ENCODE measurements around the gene RPTOR. TPM values are rescaled to one million over a fixed set of nuclear protein-coding genes. Genes with fewer than 3 reads are reported as not detected.

Gene RPTOR
- polyA plus RNA-seq, 1 donor from 2014 or later, result 8.0 TPM

DNA sequence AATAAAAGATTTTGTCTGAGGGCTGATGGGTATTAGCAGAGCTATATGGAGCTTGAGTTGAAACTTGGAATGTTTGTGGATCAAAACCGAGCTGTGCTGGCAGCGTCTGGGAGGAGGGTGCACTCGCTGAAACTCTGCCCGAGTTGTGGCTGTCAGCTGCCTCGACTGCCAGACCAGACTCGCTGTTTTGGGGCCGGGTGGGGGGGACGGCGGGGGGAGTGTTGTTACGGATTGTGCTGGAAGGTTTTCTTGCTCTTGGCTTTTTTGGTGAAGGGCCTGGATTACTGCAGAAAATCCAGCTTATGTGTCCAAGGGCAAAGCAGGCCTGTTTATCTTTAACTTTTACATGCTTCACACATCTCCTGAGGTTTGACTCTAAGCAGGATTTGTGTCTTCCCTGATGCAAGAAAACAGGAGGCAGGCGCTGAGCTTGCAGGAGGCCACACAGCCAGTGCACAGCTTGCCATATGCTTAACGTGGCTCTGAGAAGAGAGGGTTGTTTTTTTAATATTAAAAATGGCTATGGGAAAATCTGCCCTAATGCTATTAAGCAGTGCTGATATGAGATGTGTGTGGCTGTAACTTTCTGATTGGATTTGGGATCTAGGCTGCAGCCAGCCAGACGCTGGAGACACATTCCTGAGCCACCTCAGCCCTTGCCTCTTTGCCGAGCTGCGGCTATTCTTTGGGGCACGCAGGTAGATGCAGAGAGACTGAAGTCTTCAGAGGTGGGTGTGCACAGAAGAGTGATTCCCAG, 20.5 kb upstream of the RPTOR start:
- no peaks in the 10 kb centered on the region for H3K27me3 ChIP-seq (ENCODE audit: insufficient read depth, low read depth, low read length)
- H3K4me2 ChIP-seq (ENCODE audit: low read length), result no peak overlapping the region
- H2AFZ ChIP-seq (ENCODE audit: low read depth, low read length), result no peak overlapping the region
- H3K9me2 ChIP-seq (ENCODE audit: insufficient read depth, low read length), result no peaks in the 10 kb centered on the region
- no peaks in the 10 kb centered on the region for H3K79me2 ChIP-seq (replicated peaks; ENCODE audit: insufficient read depth, low read length)
- no peaks in the 10 kb centered on the region for H3K9me3 ChIP-seq (ENCODE audit: low read length)
- no peaks in the 10 kb centered on the region for H4K20me1 ChIP-seq (ENCODE audit: insufficient read depth)
- H3K36me3 ChIP-seq (ENCODE audit: insufficient read depth, low read length), result no peaks in the 10 kb centered on the region
- TF ChIP-seq RAD21 (conservative IDR thresholded peaks at IDR 0.05) (no peak), EP300 (conservative IDR thresholded peaks at IDR 0.05; ENCODE audit: poor library complexity, severe bottlenecking) (no peak), REST (IDR thresholded peaks at IDR 0.05; ENCODE audit: borderline replicate concordance) (no peak), EZH2 (IDR thresholded peaks at IDR 0.05; ENCODE audit: borderline replicate concordance, insufficient read depth, low read length, poor library complexity, severe bottlenecking) (no peak), CTCF (IDR thresholded peaks at IDR 0.05; ENCODE audit: poor library complexity, severe bottlenecking) (no peak), MXI1 (conservative IDR thresholded peaks at IDR 0.05; ENCODE audit: poor library complexity, severe bottlenecking) (no peak), TAF1 (IDR thresholded peaks at IDR 0.05; ENCODE audit: low read depth) (no peak), SMC3 (conservative IDR thresholded peaks at IDR 0.05; ENCODE audit: poor library complexity) (no peak), POLR2AphosphoS5 (IDR thresholded peaks at IDR 0.05) (no peak)
- no peaks in the 10 kb centered on the region for H3F3A ChIP-seq (ENCODE audit: insufficient read depth, low read length, poor library complexity, severe bottlenecking)
- H3K9ac ChIP-seq (ENCODE audit: low read length), result no peak overlapping the region
- H3K27ac ChIP-seq (ENCODE audit: low read length), result no peak overlapping the region
- H3K4me3 ChIP-seq (ENCODE audit: low read length), result no peak overlapping the region

GRCh38 chr17:80526116-80526910, 18.3 kb upstream of the RPTOR start:
- H3K9ac ChIP-seq (ENCODE audit: low read length), result no peak overlapping the region
- H3K36me3 ChIP-seq (ENCODE audit: insufficient read depth, low read length), result no peaks in the 10 kb centered on the region
- TF ChIP-seq TAF1 (IDR thresholded peaks at IDR 0.05; ENCODE audit: low read depth), result no peak
- TF ChIP-seq REST (IDR thresholded peaks at IDR 0.05; ENCODE audit: borderline replicate concordance), result no peak
- TF ChIP-seq RAD21 (conservative IDR thresholded peaks at IDR 0.05), result no peak
- no peak for TF ChIP-seq MXI1 (conservative IDR thresholded peaks at IDR 0.05; ENCODE audit: poor library complexity, severe bottlenecking)
- no peak for TF ChIP-seq CTCF (IDR thresholded peaks at IDR 0.05; ENCODE audit: poor library complexity, severe bottlenecking)
- no peak for TF ChIP-seq POLR2AphosphoS5 (IDR thresholded peaks at IDR 0.05)
- no peak overlapping the region for H3K27ac ChIP-seq (ENCODE audit: low read length)
- no peaks in the 10 kb centered on the region for H3K79me2 ChIP-seq (replicated peaks; ENCODE audit: insufficient read depth, low read length)
- no peaks in the 10 kb centered on the region for H3K9me3 ChIP-seq (ENCODE audit: low read length)
- H3K9me2 ChIP-seq (ENCODE audit: insufficient read depth, low read length), result no peaks in the 10 kb centered on the region
- H3K4me2 ChIP-seq (ENCODE audit: low read length), result no peak overlapping the region
- no peaks in the 10 kb centered on the region for H4K20me1 ChIP-seq (ENCODE audit: insufficient read depth)
- H3K27me3 ChIP-seq (ENCODE audit: insufficient read depth, low read depth, low read length), result no peaks in the 10 kb centered on the region
- H3F3A ChIP-seq (ENCODE audit: insufficient read depth, low read length, poor library complexity, severe bottlenecking), result no peaks in the 10 kb centered on the region
- H3K4me3 ChIP-seq (ENCODE audit: low read length), result no peak overlapping the region
- H2AFZ ChIP-seq (ENCODE audit: low read depth, low read length), result no peak overlapping the region
